ENCODE results near the gene CFAP45.

CFAP45 gene

GRCh38 chr1:159881622-159882526, 18.1 kb downstream of the CFAP45 start:
- H3K4me1 ChIP-seq (ENCODE audit: control insufficient read depth, insufficient read depth, low read length, poor library complexity, severe bottlenecking): peaks cover 15% of the 10 kb centered on the region
- 93 to 94% methylated on average over 6 of the region's 6 CpGs for WGBS, 2 experiments (ENCODE audit: insufficient coverage in 2 of 2)
- no peak overlapping the region for H3K27ac ChIP-seq (ENCODE audit: low read depth, low read length, severe bottlenecking)

GRCh38 chr1:159880430-159880829, 19.5 kb downstream of the CFAP45 start:
- peaks cover 4% of the 10 kb centered on the region for H3K36me3 ChIP-seq (ENCODE audit: control insufficient read depth, insufficient read depth, low read length)
- no peak overlapping the region for H3K4me3 ChIP-seq (ENCODE audit: extremely low read depth, insufficient read depth, low read length, poor library complexity, severe bottlenecking)
- WGBS, 2 experiments (ENCODE audit: insufficient coverage in 2 of 2): 94 to 97% methylated on average over 3 of the region's 3 CpGs
- peaks cover 15% of the 10 kb centered on the region for H3K4me1 ChIP-seq (ENCODE audit: control insufficient read depth, insufficient read depth, low read length, poor library complexity, severe bottlenecking)
- no peaks in the 10 kb centered on the region for H3K9me3 ChIP-seq (ENCODE audit: control insufficient read depth, low read length)
- no peak overlapping the region for H3K27ac ChIP-seq (ENCODE audit: low read depth, low read length, severe bottlenecking)

More at GRCh38 chr1:159881622-159882526, 18.1 kb downstream of the CFAP45 start:
- H3K36me3 ChIP-seq (ENCODE audit: control insufficient read depth, insufficient read depth, low read length): peaks cover 4% of the 10 kb centered on the region
- no peak overlapping the region for H3K4me3 ChIP-seq (ENCODE audit: extremely low read depth, insufficient read depth, low read length, poor library complexity, severe bottlenecking)
- no peaks in the 10 kb centered on the region for H3K9me3 ChIP-seq (ENCODE audit: control insufficient read depth, low read length)

GRCh38 chr1:159879977-159880376, 20.0 kb downstream of the CFAP45 start:
- Histone ChIP-seq H3K36me3 (ENCODE audit: control insufficient read depth, insufficient read depth, low read length) (peaks cover 4% of the 10 kb centered on the region), H3K4me3 (ENCODE audit: extremely low read depth, insufficient read depth, low read length, poor library complexity, severe bottlenecking) (no peak overlapping the region), H3K4me1 (ENCODE audit: control insufficient read depth, insufficient read depth, low read length, poor library complexity, severe bottlenecking) (peaks cover 15% of the 10 kb centered on the region), H3K9me3 (ENCODE audit: control insufficient read depth, low read length) (no peaks in the 10 kb centered on the region), H3K27ac (ENCODE audit: low read depth, low read length, severe bottlenecking) (no peak overlapping the region)
- 81 to 100% methylated on average over 2 to 3 of the region's 4 CpGs for WGBS, 2 experiments (ENCODE audit: insufficient coverage in 2 of 2)

GRCh38 chr1:159879136-159879535, 20.8 kb downstream of the CFAP45 start:
- H3K4me1 ChIP-seq (ENCODE audit: control insufficient read depth, insufficient read depth, low read length, poor library complexity, severe bottlenecking): peaks cover 15% of the 10 kb centered on the region
- H3K36me3 ChIP-seq (ENCODE audit: control insufficient read depth, insufficient read depth, low read length): peaks cover 4% of the 10 kb centered on the region
- no peaks in the 10 kb centered on the region for H3K9me3 ChIP-seq (ENCODE audit: control insufficient read depth, low read length)
- no peak overlapping the region for H3K4me3 ChIP-seq (ENCODE audit: extremely low read depth, insufficient read depth, low read length, poor library complexity, severe bottlenecking)
- WGBS, 2 experiments (ENCODE audit: insufficient coverage in 2 of 2): 86 to 100% methylated on average over 1 of the region's 3 CpGs
- no peak overlapping the region for H3K27ac ChIP-seq (ENCODE audit: low read depth, low read length, severe bottlenecking)

GRCh38 chr1:159877695-159878444, 22.1 kb downstream of the CFAP45 start:
- no peaks in the 10 kb centered on the region for H3K9me3 ChIP-seq (ENCODE audit: control insufficient read depth, low read length)
- no peak overlapping the region for H3K27ac ChIP-seq (ENCODE audit: low read depth, low read length, severe bottlenecking)
- no peak overlapping the region for H3K4me3 ChIP-seq (ENCODE audit: extremely low read depth, insufficient read depth, low read length, poor library complexity, severe bottlenecking)
- WGBS, 2 experiments (ENCODE audit: insufficient coverage in 2 of 2): 93 to 94% methylated on average over 4 to 5 of the region's 6 CpGs
- peaks cover 3% of the 10 kb centered on the region for H3K36me3 ChIP-seq (ENCODE audit: control insufficient read depth, insufficient read depth, low read length)
- peaks cover 15% of the 10 kb centered on the region for H3K4me1 ChIP-seq (ENCODE audit: control insufficient read depth, insufficient read depth, low read length, poor library complexity, severe bottlenecking)

GRCh38 chr1:159873530-159874143, 26.3 kb downstream of the CFAP45 start:
- H3K36me3 ChIP-seq (ENCODE audit: control insufficient read depth, insufficient read depth, low read length): no peaks in the 10 kb centered on the region
- no peak overlapping the region for H3K27ac ChIP-seq (ENCODE audit: low read depth, low read length, severe bottlenecking)
- no peaks in the 10 kb centered on the region for H3K9me3 ChIP-seq (ENCODE audit: control insufficient read depth, low read length)
- peaks cover 10% of the 10 kb centered on the region for H3K4me1 ChIP-seq (ENCODE audit: control insufficient read depth, insufficient read depth, low read length, poor library complexity, severe bottlenecking)
- 75 to 87% methylated on average over 1 to 2 of the region's 4 CpGs for WGBS, 2 experiments (ENCODE audit: insufficient coverage in 2 of 2)
- no peak overlapping the region for H3K4me3 ChIP-seq (ENCODE audit: extremely low read depth, insufficient read depth, low read length, poor library complexity, severe bottlenecking)

GRCh38 chr1:159872891-159873290, 27.1 kb downstream of the CFAP45 start:
- WGBS, 2 experiments (ENCODE audit: insufficient coverage in 2 of 2): 96% methylated on average over 7 to 12 of the region's 15 CpGs
- no peaks in the 10 kb centered on the region for H3K36me3 ChIP-seq (ENCODE audit: control insufficient read depth, insufficient read depth, low read length)
- no peak overlapping the region for H3K4me3 ChIP-seq (ENCODE audit: extremely low read depth, insufficient read depth, low read length, poor library complexity, severe bottlenecking)
- H3K9me3 ChIP-seq (ENCODE audit: control insufficient read depth, low read length): no peaks in the 10 kb centered on the region
- peaks cover 16% of the 10 kb centered on the region for H3K4me1 ChIP-seq (ENCODE audit: control insufficient read depth, insufficient read depth, low read length, poor library complexity, severe bottlenecking)
- H3K27ac ChIP-seq (ENCODE audit: low read depth, low read length, severe bottlenecking): no peak overlapping the region

GRCh38 chr1:159870704-159871103, 29.3 kb downstream of the CFAP45 start:
- Histone ChIP-seq H3K9me3 (ENCODE audit: control insufficient read depth, low read length) (no peaks in the 10 kb centered on the region), H3K4me3 (ENCODE audit: extremely low read depth, insufficient read depth, low read length, poor library complexity, severe bottlenecking) (no peak overlapping the region), H3K36me3 (ENCODE audit: control insufficient read depth, insufficient read depth, low read length) (no peaks in the 10 kb centered on the region), H3K4me1 (ENCODE audit: control insufficient read depth, insufficient read depth, low read length, poor library complexity, severe bottlenecking) (peaks cover 26% of the 10 kb centered on the region), H3K27ac (ENCODE audit: low read depth, low read length, severe bottlenecking) (no peak overlapping the region)
- WGBS, 2 experiments (ENCODE audit: insufficient coverage in 2 of 2): 93 to 100% methylated on average over 1 to 5 of the region's 5 CpGs

GRCh38 chr1:159869607-159870006, 30.4 kb downstream of the CFAP45 start:
- Histone ChIP-seq H3K4me3 (ENCODE audit: extremely low read depth, insufficient read depth, low read length, poor library complexity, severe bottlenecking) (no peak overlapping the region), H3K4me1 (ENCODE audit: control insufficient read depth, insufficient read depth, low read length, poor library complexity, severe bottlenecking) (peaks cover 26% of the 10 kb centered on the region), H3K9me3 (ENCODE audit: control insufficient read depth, low read length) (no peaks in the 10 kb centered on the region), H3K36me3 (ENCODE audit: control insufficient read depth, insufficient read depth, low read length) (no peaks in the 10 kb centered on the region), H3K27ac (ENCODE audit: low read depth, low read length, severe bottlenecking) (no peak overlapping the region)
- no CpG with 5 or more reads among the region's 1 CpG for WGBS, 2 experiments (ENCODE audit: insufficient coverage in 2 of 2)

- peaks cover 26% of the 10 kb centered on the region for H3K4me1 ChIP-seq (ENCODE audit: control insufficient read depth, insufficient read depth, low read length, poor library complexity, severe bottlenecking)
- H3K27ac ChIP-seq (ENCODE audit: low read depth, low read length, severe bottlenecking): no peak overlapping the region
- H3K4me3 ChIP-seq (ENCODE audit: extremely low read depth, insufficient read depth, low read length, poor library complexity, severe bottlenecking): no peak overlapping the region
- H3K36me3 ChIP-seq (ENCODE audit: control insufficient read depth, insufficient read depth, low read length): no peaks in the 10 kb centered on the region
- 53 to 57% methylated on average over 3 to 4 of the region's 4 CpGs for WGBS, 2 experiments (ENCODE audit: insufficient coverage in 2 of 2)
- no peaks in the 10 kb centered on the region for H3K9me3 ChIP-seq (ENCODE audit: control insufficient read depth, low read length)
Observed at GRCh38 chr1:159869173-159869572, 30.8 kb downstream of the CFAP45 start.

Data from mesodermal cell (in vitro differentiated cells).